ENCODE data around the gene NAALADL2.

DNA sequence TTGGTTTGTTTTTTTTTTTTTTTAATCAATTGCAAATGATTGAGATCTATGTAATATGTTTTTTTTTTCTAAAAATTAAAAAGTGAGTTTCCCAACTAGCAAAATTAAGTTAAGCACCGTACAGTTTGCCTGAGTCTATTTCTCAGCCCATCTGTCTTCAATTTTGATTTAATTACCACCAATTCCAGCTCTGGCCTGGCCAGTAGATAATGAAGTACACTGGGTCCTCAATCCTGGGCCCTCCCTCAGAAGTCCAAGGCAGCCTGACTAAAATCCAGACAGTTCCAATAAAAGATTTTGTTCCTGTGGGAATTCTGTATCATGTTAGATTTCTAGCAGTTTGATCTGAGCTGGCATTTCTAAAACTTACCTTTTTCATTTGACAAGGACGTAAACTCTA, 887.2 kb downstream of the NAALADL2 start:
- TF ChIP-seq EZH2 (IDR thresholded peaks at IDR 0.05; ENCODE audit: low read length, unreplicated experiment): no peak
- TF ChIP-seq, protein P1, sequence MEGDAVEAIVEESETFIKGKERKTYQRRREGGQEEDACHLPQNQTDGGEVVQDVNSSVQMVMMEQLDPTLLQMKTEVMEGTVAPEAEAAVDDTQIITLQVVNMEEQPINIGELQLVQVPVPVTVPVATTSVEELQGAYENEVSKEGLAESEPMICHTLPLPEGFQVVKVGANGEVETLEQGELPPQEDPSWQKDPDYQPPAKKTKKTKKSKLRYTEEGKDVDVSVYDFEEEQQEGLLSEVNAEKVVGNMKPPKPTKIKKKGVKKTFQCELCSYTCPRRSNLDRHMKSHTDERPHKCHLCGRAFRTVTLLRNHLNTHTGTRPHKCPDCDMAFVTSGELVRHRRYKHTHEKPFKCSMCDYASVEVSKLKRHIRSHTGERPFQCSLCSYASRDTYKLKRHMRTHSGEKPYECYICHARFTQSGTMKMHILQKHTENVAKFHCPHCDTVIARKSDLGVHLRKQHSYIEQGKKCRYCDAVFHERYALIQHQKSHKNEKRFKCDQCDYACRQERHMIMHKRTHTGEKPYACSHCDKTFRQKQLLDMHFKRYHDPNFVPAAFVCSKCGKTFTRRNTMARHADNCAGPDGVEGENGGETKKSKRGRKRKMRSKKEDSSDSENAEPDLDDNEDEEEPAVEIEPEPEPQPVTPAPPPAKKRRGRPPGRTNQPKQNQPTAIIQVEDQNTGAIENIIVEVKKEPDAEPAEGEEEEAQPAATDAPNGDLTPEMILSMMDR (conservative IDR thresholded peaks at IDR 0.05; ENCODE audit: low read depth, low read length): no peak
- TF ChIP-seq EZH2phosphoT487 (IDR thresholded peaks at IDR 0.05; ENCODE audit: borderline replicate concordance, low read length): no peak
